GM23338 (cell line): ENCODE results near the gene ADAMTS14. TPM values are rescaled to one million over a fixed set of nuclear protein-coding genes. Genes with fewer than 3 reads are reported as not detected.

Source experiments
- ATAC-seq: fragments of 200-7000 bp; cut with Tn5 transposase; 3 replicates; pipeline ENCODE4 v1.9.1; 2020
- DNase-seq: peaks from one replicate; pipeline ENCODE4 v3.0.0-alpha.2; 2015; ENCODE audit warnings: low spot score
- H2AFZ ChIP-seq: fragments of 200-600 bp; sonication (generic); 2 replicates; pipeline ENCODE4 v1.8.0; 2016; ENCODE audit warnings: antibody characterized with exemption, mild to moderate bottlenecking, moderate library complexity
- H3F3A ChIP-seq: fragments of 200-600 bp; sonication (generic); replicated peaks from 2 replicates; pipeline ENCODE4 v1.8.0; 2017; ENCODE audit warnings: antibody characterized with exemption, mixed run types, low read depth
- H3K27ac ChIP-seq: fragments of 200-600 bp; sonication (generic); 2 replicates; pipeline ENCODE4 v1.6.1; 2016; ENCODE audit warnings: low read depth
- H3K27me3 ChIP-seq: fragments of 200-600 bp; sonication (generic); 2 replicates; pipeline ENCODE4 v1.8.0; 2016; ENCODE audit warnings: mild to moderate bottlenecking, mixed run types, moderate library complexity; ENCODE audit not compliant: insufficient read depth
- H3K36me3 ChIP-seq: fragments of 200-600 bp; sonication (generic); 2 replicates; pipeline ENCODE4 v1.8.0; 2016; ENCODE audit warnings: mild to moderate bottlenecking; ENCODE audit not compliant: insufficient read depth
- H3K4me1 ChIP-seq: fragments of 200-600 bp; sonication (generic); 2 replicates; pipeline ENCODE4 v1.8.0; 2016; ENCODE audit warnings: mild to moderate bottlenecking, moderate library complexity; ENCODE audit not compliant: insufficient read depth
- H3K4me2 ChIP-seq: fragments of 200-600 bp; sonication (generic); 2 replicates; pipeline ENCODE4 v1.7.1; 2017; ENCODE audit warnings: mixed run types
- H3K4me3 ChIP-seq: fragments of 200-600 bp; sonication (generic); 2 replicates; pipeline ENCODE4 v1.6.1; 2016; ENCODE audit warnings: mixed run types
- H3K79me2 ChIP-seq: fragments of 200-600 bp; sonication (generic); replicated peaks from 2 replicates; pipeline ENCODE4 v1.8.0; 2017; ENCODE audit warnings: mild to moderate bottlenecking; ENCODE audit not compliant: insufficient read depth
- H3K9me2 ChIP-seq: fragments of 200-600 bp; sonication (generic); 2 replicates; pipeline ENCODE4 v1.8.0; 2017; ENCODE audit not compliant: insufficient read depth
- H4K20me1 ChIP-seq: fragments of 200-600 bp; sonication (generic); replicated peaks from 2 replicates; pipeline ENCODE4 v1.8.0; 2017; ENCODE audit warnings: mild to moderate bottlenecking; ENCODE audit not compliant: insufficient read depth
- H3K27ac Mint-ChIP-seq: 2 replicates; pipeline ENCODE4 v1.8.0; 2020; ENCODE audit warnings: inconsistent platforms, mild to moderate bottlenecking, moderate library complexity, mixed read lengths
- H3K27me3 Mint-ChIP-seq: 3 replicates; pipeline ENCODE4 v1.8.0; 2022; ENCODE audit warnings: low read depth, mild to moderate bottlenecking, moderate library complexity, mixed read lengths, inconsistent platforms; ENCODE audit not compliant: insufficient read depth, poor library complexity
- H3K36me3 Mint-ChIP-seq: 3 replicates; pipeline ENCODE4 v1.8.0; 2021; ENCODE audit warnings: low read depth, mild to moderate bottlenecking, inconsistent platforms, moderate library complexity, mixed read lengths
- H3K4me1 Mint-ChIP-seq: 3 replicates; pipeline ENCODE4 v1.8.0; 2020; ENCODE audit warnings: mild to moderate bottlenecking, inconsistent platforms, mixed read lengths
- H3K4me3 Mint-ChIP-seq: 3 replicates; pipeline ENCODE4 v1.8.0; 2021; ENCODE audit warnings: moderate library complexity, mild to moderate bottlenecking, inconsistent platforms, mixed read lengths
- H3K9me3 Mint-ChIP-seq: 3 replicates; pipeline ENCODE4 v1.8.0; 2020; ENCODE audit warnings: moderate library complexity, mild to moderate bottlenecking, inconsistent platforms, mixed read lengths
- CREB1 ChIP-seq: fragments of 250-450 bp; sonication (Bioruptor Pico); IDR thresholded peaks from 2 replicates; pipeline ENCODE4 v1.5.0; 2020; ENCODE audit warnings: low read depth, mild to moderate bottlenecking, moderate library complexity
- EZH2 ChIP-seq: fragments of 200-600 bp; sonication (generic); IDR thresholded peaks from one replicate; pipeline ENCODE4 v1.8.0; 2017; ENCODE audit warnings: antibody characterized with exemption, mild to moderate bottlenecking, low read depth; ENCODE audit not compliant: unreplicated experiment
- NANOG ChIP-seq: IDR thresholded peaks from 2 replicates; pipeline ENCODE4 v1.6.1; 2016; ENCODE audit warnings: antibody characterized with exemption, borderline replicate concordance
- POLR2AphosphoS5 ChIP-seq: IDR thresholded peaks from 2 replicates; pipeline ENCODE4 v1.6.1; 2016; ENCODE audit warnings: antibody characterized with exemption, low read depth
- STAT1 ChIP-seq: IDR thresholded peaks from one replicate; pipeline ENCODE4 v1.6.1; 2016; ENCODE audit warnings: antibody characterized with exemption; ENCODE audit not compliant: unreplicated experiment
- ZNF114 ChIP-seq: fragments of 250-450 bp; sonication (Bioruptor Pico); IDR thresholded peaks from 2 replicates; pipeline ENCODE4 v1.5.0; 2020; ENCODE audit warnings: mild to moderate bottlenecking, moderate library complexity
- ZNF331 ChIP-seq: fragments of 250-450 bp; sonication (Bioruptor Pico); IDR thresholded peaks from 2 replicates; pipeline ENCODE4 v1.5.0; 2020; ENCODE audit warnings: low read depth, mild to moderate bottlenecking, moderate library complexity
- polyA plus RNA-seq: library from polyadenylated mRNA; unstranded; fragments of >200 nt; fragmentation: Nextera tagmentation; extraction: Ambion mirVana; gene quantifications from 2 replicates; pipeline ENCODE4 v1.2.1, GENCODE V29; 2016
- total RNA-seq: library from RNA; depleted of rRNA; stranded (reverse); fragments of >200 nt; shearing (Covaris generic); gene quantifications from 2 replicates; pipeline ENCODE4 v1.2.3, GENCODE V29; 2014
- TF ChIP-seq, protein P1 (sequence below): fragments of 250-450 bp; sonication (Bioruptor Pico); IDR thresholded peaks from 2 replicates; pipeline ENCODE4 v1.5.0; 2020; ENCODE audit warnings: mild to moderate bottlenecking, moderate library complexity
- TF ChIP-seq, protein P2 (sequence below): IDR thresholded peaks from 2 replicates; pipeline ENCODE4 v1.6.1; 2016; ENCODE audit warnings: antibody characterized with exemption
- TF ChIP-seq, protein P3 (sequence below), 2 experiments: fragments of 200-600 bp in 1 of 2; sonication (generic) in 1 of 2; conservative IDR thresholded peaks; 2 replicates each; pipeline versions ENCODE4 v1.5.1 to v1.6.1; 2016 to 2017; ENCODE audit warnings: antibody characterized with exemption in 2 of 2, low read depth in 2 of 2, mild to moderate bottlenecking in 2 of 2, moderate library complexity in 1 of 2

The ADAMTS14 gene
- total and polyA plus RNA-seq, 2 experiments from 2014 or later = 1.9 to 2.1 TPM

DNA sequence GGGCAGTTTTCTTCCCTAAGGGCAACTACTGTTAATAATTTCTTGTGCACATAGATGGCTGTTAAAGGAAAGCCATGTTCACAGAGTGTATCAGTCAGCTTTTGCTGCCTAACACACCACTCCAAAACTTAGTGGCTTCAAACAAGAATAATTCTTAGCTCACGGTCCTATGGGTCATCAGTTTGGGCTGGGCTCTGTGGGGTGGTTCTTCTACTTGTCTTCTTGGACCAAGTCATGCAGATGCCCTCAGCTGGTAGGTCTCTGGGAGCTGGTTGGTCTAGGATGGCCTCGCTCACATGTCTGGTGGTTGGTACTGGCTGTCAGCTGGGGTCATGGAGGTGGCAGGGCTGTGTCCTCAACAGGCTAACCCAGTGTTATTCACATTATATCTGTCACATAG, 73.2 kb downstream of the ADAMTS14 start:
- Histone ChIP-seq H3K9me2 (no peaks in the 10 kb centered on the region), H2AFZ (no peak overlapping the region), H3K4me3 (no peak overlapping the region), H3K36me3 (no peaks in the 10 kb centered on the region), H3K27me3 (no peaks in the 10 kb centered on the region), H3K4me2 (no peak overlapping the region), H3K79me2 (no peaks in the 10 kb centered on the region), H4K20me1 (no peaks in the 10 kb centered on the region), H3F3A (no peaks in the 10 kb centered on the region), H3K4me1 (no peaks in the 10 kb centered on the region), H3K27ac (no peak overlapping the region)
- Mint-ChIP-seq H3K27ac (no peak overlapping the region), H3K4me1 (no peaks in the 10 kb centered on the region; the same call in 2 of the 3 replicates), H3K36me3 (no peaks in the 10 kb centered on the region), H3K9me3 (no peaks in the 10 kb centered on the region), H3K27me3 (peaks cover 7% of the 10 kb centered on the region), H3K4me3 (no peak overlapping the region)
- 0 out of 2 replicates have a peak, but pooled peaks have one; percentile 4 for TF ChIP-seq ZNF331 (CRISPR knock-in tag)
- no peak for TF ChIP-seq STAT1
- ATAC-seq (no peak), DNase-seq (no peak)

DNA sequence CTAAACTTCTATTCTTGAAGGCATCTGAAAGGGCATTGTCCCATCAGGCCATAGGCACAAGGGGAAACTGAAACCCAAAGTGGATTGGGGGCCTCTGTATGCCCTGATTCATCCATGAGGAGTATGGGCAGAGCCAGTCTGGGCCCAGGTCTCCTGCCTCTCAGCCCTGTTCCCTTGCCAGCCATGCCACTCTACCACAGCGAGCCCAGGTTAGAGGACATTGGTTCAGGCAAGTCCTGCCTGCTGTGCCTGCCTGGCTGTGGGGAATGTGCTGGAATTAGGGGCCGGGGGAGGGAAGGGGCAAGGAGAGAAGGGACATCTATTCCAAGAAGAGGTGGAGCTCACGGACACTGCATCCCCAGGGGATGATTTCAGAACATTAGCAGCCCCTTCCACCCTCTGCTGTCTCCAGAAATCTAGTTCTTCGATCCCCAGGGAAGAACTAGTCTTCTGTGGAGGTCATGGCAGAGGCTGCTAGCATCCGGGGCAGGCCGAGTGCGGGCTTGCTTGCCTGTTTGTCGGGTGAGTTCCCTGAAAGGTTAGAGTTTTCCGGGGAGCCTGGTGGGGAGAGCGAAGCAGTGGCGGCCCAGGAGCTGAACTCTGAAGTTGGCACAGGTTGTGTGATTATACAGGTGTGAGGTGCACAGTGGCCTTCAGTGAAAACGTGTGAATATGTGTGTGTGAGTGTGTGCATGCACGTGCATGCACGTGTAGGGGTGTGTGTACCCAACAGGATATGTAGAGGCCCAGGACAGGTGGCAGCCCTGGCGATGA, 75.1 kb downstream of the ADAMTS14 start:
- DNase-seq (no peak), ATAC-seq (no peak)
- Histone ChIP-seq H3F3A (no peaks in the 10 kb centered on the region), H4K20me1 (no peaks in the 10 kb centered on the region), H2AFZ (no peak overlapping the region), H3K27ac (no peak overlapping the region), H3K36me3 (no peaks in the 10 kb centered on the region), H3K4me3 (no peak overlapping the region), H3K27me3 (no peaks in the 10 kb centered on the region), H3K9me2 (no peaks in the 10 kb centered on the region), H3K4me1 (no peaks in the 10 kb centered on the region), H3K79me2 (no peaks in the 10 kb centered on the region), H3K4me2 (no peak overlapping the region)
- Mint-ChIP-seq H3K36me3 (no peaks in the 10 kb centered on the region; the same call in 2 of the 3 replicates), H3K4me3 (no peak overlapping the region), H3K9me3 (no peaks in the 10 kb centered on the region), H3K27ac (no peak overlapping the region), H3K27me3 (peaks cover 7% of the 10 kb centered on the region), H3K4me1 (no peaks in the 10 kb centered on the region; the same call in 2 of the 3 replicates)
- TF ChIP-seq CREB1 = no peak
- TF ChIP-seq, protein P1, sequence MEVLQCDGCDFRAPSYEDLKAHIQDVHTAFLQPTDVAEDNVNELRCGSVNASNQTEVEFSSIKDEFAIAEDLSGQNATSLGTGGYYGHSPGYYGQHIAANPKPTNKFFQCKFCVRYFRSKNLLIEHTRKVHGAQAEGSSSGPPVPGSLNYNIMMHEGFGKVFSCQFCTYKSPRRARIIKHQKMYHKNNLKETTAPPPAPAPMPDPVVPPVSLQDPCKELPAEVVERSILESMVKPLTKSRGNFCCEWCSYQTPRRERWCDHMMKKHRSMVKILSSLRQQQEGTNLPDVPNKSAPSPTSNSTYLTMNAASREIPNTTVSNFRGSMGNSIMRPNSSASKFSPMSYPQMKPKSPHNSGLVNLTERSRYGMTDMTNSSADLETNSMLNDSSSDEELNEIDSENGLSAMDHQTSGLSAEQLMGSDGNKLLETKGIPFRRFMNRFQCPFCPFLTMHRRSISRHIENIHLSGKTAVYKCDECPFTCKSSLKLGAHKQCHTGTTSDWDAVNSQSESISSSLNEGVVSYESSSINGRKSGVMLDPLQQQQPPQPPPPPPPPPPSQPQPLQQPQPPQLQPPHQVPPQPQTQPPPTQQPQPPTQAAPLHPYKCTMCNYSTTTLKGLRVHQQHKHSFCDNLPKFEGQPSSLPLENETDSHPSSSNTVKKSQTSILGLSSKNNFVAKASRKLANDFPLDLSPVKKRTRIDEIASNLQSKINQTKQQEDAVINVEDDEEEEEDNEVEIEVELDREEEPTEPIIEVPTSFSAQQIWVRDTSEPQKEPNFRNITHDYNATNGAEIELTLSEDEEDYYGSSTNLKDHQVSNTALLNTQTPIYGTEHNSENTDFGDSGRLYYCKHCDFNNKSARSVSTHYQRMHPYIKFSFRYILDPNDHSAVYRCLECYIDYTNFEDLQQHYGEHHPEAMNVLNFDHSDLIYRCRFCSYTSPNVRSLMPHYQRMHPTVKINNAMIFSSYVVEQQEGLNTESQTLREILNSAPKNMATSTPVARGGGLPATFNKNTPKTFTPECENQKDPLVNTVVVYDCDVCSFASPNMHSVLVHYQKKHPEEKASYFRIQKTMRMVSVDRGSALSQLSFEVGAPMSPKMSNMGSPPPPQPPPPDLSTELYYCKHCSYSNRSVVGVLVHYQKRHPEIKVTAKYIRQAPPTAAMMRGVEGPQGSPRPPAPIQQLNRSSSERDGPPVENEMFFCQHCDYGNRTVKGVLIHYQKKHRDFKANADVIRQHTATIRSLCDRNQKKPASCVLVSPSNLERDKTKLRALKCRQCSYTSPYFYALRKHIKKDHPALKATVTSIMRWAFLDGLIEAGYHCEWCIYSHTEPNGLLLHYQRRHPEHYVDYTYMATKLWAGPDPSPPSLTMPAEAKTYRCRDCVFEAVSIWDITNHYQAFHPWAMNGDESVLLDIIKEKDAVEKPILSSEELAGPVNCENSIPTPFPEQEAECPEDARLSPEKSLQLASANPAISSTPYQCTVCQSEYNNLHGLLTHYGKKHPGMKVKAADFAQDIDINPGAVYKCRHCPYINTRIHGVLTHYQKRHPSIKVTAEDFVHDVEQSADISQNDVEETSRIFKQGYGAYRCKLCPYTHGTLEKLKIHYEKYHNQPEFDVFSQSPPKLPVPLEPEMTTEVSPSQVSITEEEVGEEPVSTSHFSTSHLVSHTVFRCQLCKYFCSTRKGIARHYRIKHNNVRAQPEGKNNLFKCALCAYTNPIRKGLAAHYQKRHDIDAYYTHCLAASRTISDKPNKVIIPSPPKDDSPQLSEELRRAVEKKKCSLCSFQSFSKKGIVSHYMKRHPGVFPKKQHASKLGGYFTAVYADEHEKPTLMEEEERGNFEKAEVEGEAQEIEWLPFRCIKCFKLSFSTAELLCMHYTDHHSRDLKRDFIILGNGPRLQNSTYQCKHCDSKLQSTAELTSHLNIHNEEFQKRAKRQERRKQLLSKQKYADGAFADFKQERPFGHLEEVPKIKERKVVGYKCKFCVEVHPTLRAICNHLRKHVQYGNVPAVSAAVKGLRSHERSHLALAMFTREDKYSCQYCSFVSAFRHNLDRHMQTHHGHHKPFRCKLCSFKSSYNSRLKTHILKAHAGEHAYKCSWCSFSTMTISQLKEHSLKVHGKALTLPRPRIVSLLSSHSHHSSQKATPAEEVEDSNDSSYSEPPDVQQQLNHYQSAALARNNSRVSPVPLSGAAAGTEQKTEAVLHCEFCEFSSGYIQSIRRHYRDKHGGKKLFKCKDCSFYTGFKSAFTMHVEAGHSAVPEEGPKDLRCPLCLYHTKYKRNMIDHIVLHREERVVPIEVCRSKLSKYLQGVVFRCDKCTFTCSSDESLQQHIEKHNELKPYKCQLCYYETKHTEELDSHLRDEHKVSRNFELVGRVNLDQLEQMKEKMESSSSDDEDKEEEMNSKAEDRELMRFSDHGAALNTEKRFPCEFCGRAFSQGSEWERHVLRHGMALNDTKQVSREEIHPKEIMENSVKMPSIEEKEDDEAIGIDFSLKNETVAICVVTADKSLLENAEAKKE = no peak
- no peak for TF ChIP-seq POLR2AphosphoS5
- no peak for TF ChIP-seq NANOG
- no peak for TF ChIP-seq ZNF331 (CRISPR knock-in tag)
- TF ChIP-seq ZNF114 = no peak
- TF ChIP-seq, protein P2, sequence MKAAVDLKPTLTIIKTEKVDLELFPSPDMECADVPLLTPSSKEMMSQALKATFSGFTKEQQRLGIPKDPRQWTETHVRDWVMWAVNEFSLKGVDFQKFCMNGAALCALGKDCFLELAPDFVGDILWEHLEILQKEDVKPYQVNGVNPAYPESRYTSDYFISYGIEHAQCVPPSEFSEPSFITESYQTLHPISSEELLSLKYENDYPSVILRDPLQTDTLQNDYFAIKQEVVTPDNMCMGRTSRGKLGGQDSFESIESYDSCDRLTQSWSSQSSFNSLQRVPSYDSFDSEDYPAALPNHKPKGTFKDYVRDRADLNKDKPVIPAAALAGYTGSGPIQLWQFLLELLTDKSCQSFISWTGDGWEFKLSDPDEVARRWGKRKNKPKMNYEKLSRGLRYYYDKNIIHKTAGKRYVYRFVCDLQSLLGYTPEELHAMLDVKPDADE = no peak
- TF ChIP-seq EZH2 = no peak
- TF ChIP-seq, protein P3, sequence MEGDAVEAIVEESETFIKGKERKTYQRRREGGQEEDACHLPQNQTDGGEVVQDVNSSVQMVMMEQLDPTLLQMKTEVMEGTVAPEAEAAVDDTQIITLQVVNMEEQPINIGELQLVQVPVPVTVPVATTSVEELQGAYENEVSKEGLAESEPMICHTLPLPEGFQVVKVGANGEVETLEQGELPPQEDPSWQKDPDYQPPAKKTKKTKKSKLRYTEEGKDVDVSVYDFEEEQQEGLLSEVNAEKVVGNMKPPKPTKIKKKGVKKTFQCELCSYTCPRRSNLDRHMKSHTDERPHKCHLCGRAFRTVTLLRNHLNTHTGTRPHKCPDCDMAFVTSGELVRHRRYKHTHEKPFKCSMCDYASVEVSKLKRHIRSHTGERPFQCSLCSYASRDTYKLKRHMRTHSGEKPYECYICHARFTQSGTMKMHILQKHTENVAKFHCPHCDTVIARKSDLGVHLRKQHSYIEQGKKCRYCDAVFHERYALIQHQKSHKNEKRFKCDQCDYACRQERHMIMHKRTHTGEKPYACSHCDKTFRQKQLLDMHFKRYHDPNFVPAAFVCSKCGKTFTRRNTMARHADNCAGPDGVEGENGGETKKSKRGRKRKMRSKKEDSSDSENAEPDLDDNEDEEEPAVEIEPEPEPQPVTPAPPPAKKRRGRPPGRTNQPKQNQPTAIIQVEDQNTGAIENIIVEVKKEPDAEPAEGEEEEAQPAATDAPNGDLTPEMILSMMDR (conservative IDR thresholded peaks at IDR 0.05; ENCODE audit: low read depth in 2 of 2) = no peak
